ENCODE measurements around the gene TJP1. TPM values are rescaled to one million over a fixed set of nuclear protein-coding genes. Genes with fewer than 3 reads are reported as not detected.
"Not testable (repeated sequence)": the region's sequence is repeated elsewhere in the genome, so short reads cannot be mapped to it uniquely, and the experiment has no call there.

Gene TJP1
- total and polyA plus RNA-seq, 5 donors from 2014 or later, result 0.06 TPM; not detected in 4

- H3K4me3 ChIP-seq (ENCODE audit: low read depth, low read length); ATAC-seq (ENCODE audit: low read depth in 2 of 2); H3K27me3 Mint-ChIP-seq; H3K27ac Mint-ChIP-seq; H3K36me3 ChIP-seq (ENCODE audit: control insufficient read depth, insufficient read depth, low read length); H3K9me3 ChIP-seq (ENCODE audit: control insufficient read depth in 2 of 2, low read length in 2 of 2); H3K4me1 ChIP-seq (ENCODE audit: control insufficient read depth, insufficient read depth, low read length, poor library complexity, severe bottlenecking); H3K36me3 Mint-ChIP-seq; H3K4me1 Mint-ChIP-seq; H3K27me3 ChIP-seq (ENCODE audit: control insufficient read depth, insufficient read depth, low read length); H3K27ac ChIP-seq (ENCODE audit: insufficient read depth, low read length, poor library complexity, severe bottlenecking); DNase-seq; H3K4me3 Mint-ChIP-seq: not testable (repeated sequence)
- H3K9me3 Mint-ChIP-seq, result peaks cover 0 to 11% (median 1%) of the 10 kb centered on the region in 7 donors
Observed at GRCh38 chr15:29782816-29783215, 39.5 kb downstream of the TJP1 start.

DNA sequence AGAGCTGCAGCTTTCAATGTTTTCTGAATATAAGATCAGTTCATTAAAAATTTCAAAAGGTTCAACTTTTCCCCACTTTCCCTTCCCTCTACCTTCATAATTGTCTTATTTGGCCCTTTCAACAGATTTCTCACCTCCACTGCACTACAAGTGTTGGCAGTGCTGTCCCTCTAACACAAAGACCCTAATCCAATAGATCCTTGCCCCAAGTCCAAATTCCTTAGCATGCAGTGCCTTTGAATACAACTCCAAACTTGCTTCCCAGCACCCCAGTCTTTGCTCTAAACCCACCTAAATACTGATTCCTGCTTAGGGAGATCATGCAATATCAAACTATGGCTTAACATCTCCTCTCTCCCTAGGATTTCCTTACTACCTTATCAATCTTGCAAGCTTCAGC, 43.9 kb downstream of the TJP1 start:
- Mint-ChIP-seq H3K9me3 (peaks cover 0 to 8% (median 1%) of the 10 kb centered on the region in 7 donors), H3K27me3 (no peaks in the 10 kb centered on the region), H3K36me3 (no peaks in the 10 kb centered on the region), H3K4me3 (no peak overlapping the region), H3K27ac (no peak overlapping the region), H3K4me1 (no peaks in the 10 kb centered on the region)
- Histone ChIP-seq H3K4me3 (ENCODE audit: low read depth, low read length) (no peak overlapping the region), H3K4me1 (ENCODE audit: control insufficient read depth, insufficient read depth, low read length, poor library complexity, severe bottlenecking) (no peaks in the 10 kb centered on the region), H3K27ac (ENCODE audit: insufficient read depth, low read length, poor library complexity, severe bottlenecking) (no peak overlapping the region), H3K27me3 (ENCODE audit: control insufficient read depth, insufficient read depth, low read length) (no peaks in the 10 kb centered on the region), H3K36me3 (ENCODE audit: control insufficient read depth, insufficient read depth, low read length) (no peaks in the 10 kb centered on the region), H3K9me3 (ENCODE audit: control insufficient read depth in 2 of 2, low read length in 2 of 2) (no peaks in the 10 kb centered on the region)
- DNase-seq (no peak), ATAC-seq (ENCODE audit: low read depth in 2 of 2) (no peak)

GRCh38 chr15:29776859-29777258, 45.4 kb downstream of the TJP1 start:
- H3K4me1 Mint-ChIP-seq, result no peaks in the 10 kb centered on the region
- H3K27me3 Mint-ChIP-seq, result no peaks in the 10 kb centered on the region
- Histone ChIP-seq H3K4me1 (ENCODE audit: control insufficient read depth, insufficient read depth, low read length, poor library complexity, severe bottlenecking) (no peaks in the 10 kb centered on the region), H3K9me3 (ENCODE audit: control insufficient read depth in 2 of 2, low read length in 2 of 2) (no peaks in the 10 kb centered on the region), H3K4me3 (ENCODE audit: low read depth, low read length) (no peak overlapping the region), H3K36me3 (ENCODE audit: control insufficient read depth, insufficient read depth, low read length) (no peaks in the 10 kb centered on the region), H3K27me3 (ENCODE audit: control insufficient read depth, insufficient read depth, low read length) (no peaks in the 10 kb centered on the region), H3K27ac (ENCODE audit: insufficient read depth, low read length, poor library complexity, severe bottlenecking) (no peak overlapping the region)
- no peak overlapping the region for H3K4me3 Mint-ChIP-seq
- no peak overlapping the region for H3K27ac Mint-ChIP-seq
- peaks cover 0 to 6% (median 1%) of the 10 kb centered on the region in 7 donors for H3K9me3 Mint-ChIP-seq
- ATAC-seq (ENCODE audit: low read depth in 2 of 2) (no peak), DNase-seq (no peak)
- H3K36me3 Mint-ChIP-seq, result no peaks in the 10 kb centered on the region

DNA sequence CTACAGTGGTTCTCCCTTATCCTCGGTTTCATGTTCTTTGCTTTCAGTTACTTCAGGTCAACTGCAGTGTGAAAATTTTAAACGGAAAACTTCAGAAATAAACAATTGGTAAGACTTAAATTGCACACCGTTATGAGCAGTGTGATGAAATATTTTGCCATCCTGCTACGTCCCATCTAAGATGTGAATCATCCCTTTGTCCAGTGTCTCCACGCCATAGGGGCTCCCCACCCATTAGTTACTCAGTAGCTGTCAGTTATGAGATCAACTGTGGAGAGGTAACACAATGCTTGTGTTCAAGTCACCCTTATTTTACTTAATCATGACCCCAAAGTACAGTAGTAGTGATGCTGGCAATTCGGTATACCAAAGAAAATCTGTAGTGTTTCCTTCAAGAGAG, 47.4 kb downstream of the TJP1 start:
- Histone ChIP-seq H3K4me1 (ENCODE audit: control insufficient read depth, insufficient read depth, low read length, poor library complexity, severe bottlenecking) (no peaks in the 10 kb centered on the region), H3K36me3 (ENCODE audit: control insufficient read depth, insufficient read depth, low read length) (no peaks in the 10 kb centered on the region), H3K4me3 (ENCODE audit: low read depth, low read length) (no peak overlapping the region), H3K9me3 (ENCODE audit: control insufficient read depth in 2 of 2, low read length in 2 of 2) (no peaks in the 10 kb centered on the region), H3K27ac (ENCODE audit: insufficient read depth, low read length, poor library complexity, severe bottlenecking) (no peak overlapping the region), H3K27me3 (ENCODE audit: control insufficient read depth, insufficient read depth, low read length) (no peaks in the 10 kb centered on the region)
- H3K27me3 Mint-ChIP-seq, result no peaks in the 10 kb centered on the region
- peaks cover 0 to 5% (median 0%) of the 10 kb centered on the region in 7 donors for H3K9me3 Mint-ChIP-seq
- ATAC-seq (ENCODE audit: low read depth in 2 of 2) (no peak), DNase-seq (no peak)
- no peak overlapping the region for H3K4me3 Mint-ChIP-seq
- no peaks in the 10 kb centered on the region for H3K4me1 Mint-ChIP-seq
- H3K36me3 Mint-ChIP-seq, result no peaks in the 10 kb centered on the region
- H3K27ac Mint-ChIP-seq, result no peak overlapping the region

GRCh38 chr15:29773816-29774215, 48.5 kb downstream of the TJP1 start:
- peaks cover 0 to 5% (median 0%) of the 10 kb centered on the region in 7 donors for H3K9me3 Mint-ChIP-seq
- H3K4me1 ChIP-seq (ENCODE audit: control insufficient read depth, insufficient read depth, low read length, poor library complexity, severe bottlenecking), result no peaks in the 10 kb centered on the region
- no peaks in the 10 kb centered on the region for H3K36me3 ChIP-seq (ENCODE audit: control insufficient read depth, insufficient read depth, low read length)
- no peaks in the 10 kb centered on the region for H3K27me3 Mint-ChIP-seq
- no peak for DNase-seq
- H3K4me1 Mint-ChIP-seq, result no peaks in the 10 kb centered on the region
- H3K27me3 ChIP-seq (ENCODE audit: control insufficient read depth, insufficient read depth, low read length), result no peaks in the 10 kb centered on the region
- H3K9me3 ChIP-seq (ENCODE audit: control insufficient read depth in 2 of 2, low read length in 2 of 2), result no peaks in the 10 kb centered on the region
- no peak overlapping the region for H3K4me3 Mint-ChIP-seq
- H3K27ac Mint-ChIP-seq, result no peak overlapping the region
- no peak for ATAC-seq (ENCODE audit: low read depth in 2 of 2)
- no peak overlapping the region for H3K27ac ChIP-seq (ENCODE audit: insufficient read depth, low read length, poor library complexity, severe bottlenecking)
- H3K4me3 ChIP-seq (ENCODE audit: low read depth, low read length), result no peak overlapping the region
- no peaks in the 10 kb centered on the region for H3K36me3 Mint-ChIP-seq

DNA sequence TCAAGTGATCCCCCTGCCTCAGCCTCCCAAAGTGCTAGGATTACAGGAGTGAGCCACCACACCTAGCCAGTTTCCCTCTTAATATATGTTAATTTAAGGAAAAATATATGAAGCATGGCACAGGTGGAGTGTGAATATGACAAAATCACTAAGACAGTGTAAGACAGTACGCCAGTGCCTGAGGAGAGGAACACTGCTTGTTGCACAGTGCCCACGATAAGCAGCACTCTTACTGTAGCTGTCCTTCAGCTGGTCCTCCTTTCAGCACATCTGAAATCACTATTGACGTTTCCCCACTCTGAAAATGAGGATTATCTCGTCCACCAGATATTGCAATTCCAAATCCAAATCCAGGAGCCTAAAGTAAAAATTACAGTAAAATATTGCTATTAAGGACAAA, 49.3 kb downstream of the TJP1 start:
- no peaks in the 10 kb centered on the region for H3K9me3 ChIP-seq (ENCODE audit: control insufficient read depth in 2 of 2, low read length in 2 of 2)
- H3K27me3 ChIP-seq (ENCODE audit: control insufficient read depth, insufficient read depth, low read length), result no peaks in the 10 kb centered on the region
- no peak for DNase-seq
- Mint-ChIP-seq H3K36me3 (no peaks in the 10 kb centered on the region), H3K9me3 (peaks cover 0 to 5% (median 0%) of the 10 kb centered on the region in 7 donors), H3K4me1 (no peaks in the 10 kb centered on the region), H3K27ac (no peak overlapping the region), H3K27me3 (no peaks in the 10 kb centered on the region), H3K4me3 (no peak overlapping the region)
- no peak overlapping the region for H3K4me3 ChIP-seq (ENCODE audit: low read depth, low read length)
- no peak overlapping the region for H3K27ac ChIP-seq (ENCODE audit: insufficient read depth, low read length, poor library complexity, severe bottlenecking)
- no peaks in the 10 kb centered on the region for H3K4me1 ChIP-seq (ENCODE audit: control insufficient read depth, insufficient read depth, low read length, poor library complexity, severe bottlenecking)
- no peak for ATAC-seq (ENCODE audit: low read depth in 2 of 2)
- no peaks in the 10 kb centered on the region for H3K36me3 ChIP-seq (ENCODE audit: control insufficient read depth, insufficient read depth, low read length)

DNA sequence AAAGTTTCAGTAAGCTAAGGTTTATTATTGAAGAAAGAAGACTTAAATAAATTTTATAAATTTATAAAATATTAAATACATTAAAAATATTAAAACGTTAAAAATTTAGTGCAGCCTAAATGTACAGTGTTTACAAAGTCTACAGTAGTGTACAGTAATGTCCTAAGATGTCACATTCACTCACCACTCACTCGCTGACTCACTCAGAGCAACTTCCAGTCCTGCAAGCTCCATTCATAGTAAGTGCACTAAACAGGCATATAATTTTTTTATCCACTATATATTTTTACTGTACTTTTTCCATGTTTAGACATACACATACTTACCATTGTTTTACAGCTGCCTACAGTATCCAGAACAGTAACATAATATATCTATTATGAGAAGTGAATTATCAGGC, 51.5 kb downstream of the TJP1 start:
- no peak overlapping the region for H3K4me3 ChIP-seq (ENCODE audit: low read depth, low read length)
- H3K4me1 Mint-ChIP-seq, result no peaks in the 10 kb centered on the region
- H3K27me3 ChIP-seq (ENCODE audit: control insufficient read depth, insufficient read depth, low read length), result peaks cover 4% of the 10 kb centered on the region
- no peaks in the 10 kb centered on the region for H3K36me3 ChIP-seq (ENCODE audit: control insufficient read depth, insufficient read depth, low read length)
- no peaks in the 10 kb centered on the region for H3K9me3 ChIP-seq (ENCODE audit: control insufficient read depth in 2 of 2, low read length in 2 of 2)
- no peaks in the 10 kb centered on the region for H3K36me3 Mint-ChIP-seq
- H3K27me3 Mint-ChIP-seq, result peaks cover 7% of the 10 kb centered on the region
- H3K4me3 Mint-ChIP-seq, result no peak overlapping the region
- H3K27ac Mint-ChIP-seq, result no peak overlapping the region
- H3K9me3 Mint-ChIP-seq, result peaks cover 0 to 5% (median 0%) of the 10 kb centered on the region in 7 donors
- DNase-seq, result no peak
- H3K27ac ChIP-seq (ENCODE audit: insufficient read depth, low read length, poor library complexity, severe bottlenecking), result no peak overlapping the region
- ATAC-seq (ENCODE audit: low read depth in 2 of 2), result no peak
- H3K4me1 ChIP-seq (ENCODE audit: control insufficient read depth, insufficient read depth, low read length, poor library complexity, severe bottlenecking), result no peaks in the 10 kb centered on the region

DNA sequence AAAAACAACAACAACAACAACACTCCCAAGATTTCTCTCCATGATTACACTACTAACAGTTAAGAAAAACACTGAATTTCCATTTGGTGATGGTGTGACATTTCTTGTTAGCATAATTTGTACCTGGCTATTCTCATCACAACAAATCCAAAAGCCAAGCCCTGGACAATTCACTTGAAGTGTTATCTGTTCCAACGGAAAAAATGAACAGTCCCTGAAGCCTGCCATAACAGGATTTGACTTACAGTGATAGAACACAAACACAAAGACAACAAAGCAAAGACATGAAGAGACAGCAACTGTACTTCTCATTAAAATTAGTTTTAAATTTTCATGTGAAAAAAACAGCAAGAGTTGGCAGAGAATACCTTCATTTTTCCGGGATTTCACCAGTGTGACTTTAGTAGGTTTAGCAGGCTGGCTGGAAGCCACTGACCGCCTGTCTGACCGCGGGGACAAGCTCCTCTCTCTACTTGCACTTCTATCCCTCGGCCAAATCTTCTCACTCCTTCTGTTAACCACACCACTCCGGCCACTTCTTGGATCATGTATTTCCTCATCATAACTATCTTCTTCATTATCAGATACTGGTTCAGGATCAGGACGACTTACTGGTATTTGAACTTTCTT, 56.3 kb downstream of the TJP1 start:
- H3K27me3 Mint-ChIP-seq, result peaks cover 7% of the 10 kb centered on the region
- H3K36me3 Mint-ChIP-seq, result no peaks in the 10 kb centered on the region
- H3K4me3 Mint-ChIP-seq, result no peak overlapping the region
- H3K36me3 ChIP-seq (ENCODE audit: control insufficient read depth, insufficient read depth, low read length), result no peaks in the 10 kb centered on the region
- ATAC-seq (ENCODE audit: low read depth in 2 of 2) (no peak), DNase-seq (no peak)
- peaks cover 4% of the 10 kb centered on the region for H3K27me3 ChIP-seq (ENCODE audit: control insufficient read depth, insufficient read depth, low read length)
- H3K27ac ChIP-seq (ENCODE audit: insufficient read depth, low read length, poor library complexity, severe bottlenecking), result no peak overlapping the region
- no peaks in the 10 kb centered on the region for H3K9me3 ChIP-seq (ENCODE audit: control insufficient read depth in 2 of 2, low read length in 2 of 2)
- no peaks in the 10 kb centered on the region for H3K4me1 Mint-ChIP-seq
- peaks cover 0 to 3% (median 0%) of the 10 kb centered on the region in 7 donors for H3K9me3 Mint-ChIP-seq
- H3K27ac Mint-ChIP-seq, result no peak overlapping the region
- H3K4me1 ChIP-seq (ENCODE audit: control insufficient read depth, insufficient read depth, low read length, poor library complexity, severe bottlenecking), result no peaks in the 10 kb centered on the region
- H3K4me3 ChIP-seq (ENCODE audit: low read depth, low read length), result no peak overlapping the region

Data from CD4-positive, CD25-positive, alpha-beta regulatory T cell (primary cell).